Activated naive CD4-positive, alpha-beta T cell treated with anti-CD3 and anti-CD28 coated beads, Interleukin-2, amount 50 U/mL, for 72 hours (primary cell): ENCODE results near the gene ZBTB20. TPM values are rescaled to one million over a fixed set of nuclear protein-coding genes. Genes with fewer than 3 reads are reported as not detected.

Source experiments
- ATAC-seq, 2 donors: fragments of 150-1000 bp; cut with Tn5 transposase; 2 replicates each; pipeline ENCODE4 v1.10.0; 2021; ENCODE audit warnings: mild to moderate bottlenecking in 2 of 2, moderate library complexity in 2 of 2
- DNase-seq, 2 donors: peaks; one replicate each; pipeline ENCODE4 v3.0.0; 2021 to 2022; ENCODE audit warnings: low spot score in 2 of 2
- H3K27ac Mint-ChIP-seq, 2 donors: one replicate each; pipeline ENCODE4 v1.8.0; 2022; ENCODE audit warnings: mild to moderate bottlenecking in 2 of 2, mixed read lengths in 2 of 2
- H3K36me3 Mint-ChIP-seq, 2 donors: one replicate each; pipeline ENCODE4 v1.8.0; 2022; ENCODE audit warnings: mixed read lengths in 2 of 2
- H3K9me3 Mint-ChIP-seq, 2 donors: one replicate each; pipeline ENCODE4 v1.8.0; 2022; ENCODE audit warnings: mixed read lengths in 2 of 2
- total RNA-seq, 2 donors: library from RNA; stranded (reverse); gene quantifications; one replicate each; pipeline ENCODE4 v1.2.3, GENCODE V29; 2022

The ZBTB20 gene
- total RNA-seq, 2 donors from 2014 or later, result 9.2 to 10.8 TPM

DNA sequence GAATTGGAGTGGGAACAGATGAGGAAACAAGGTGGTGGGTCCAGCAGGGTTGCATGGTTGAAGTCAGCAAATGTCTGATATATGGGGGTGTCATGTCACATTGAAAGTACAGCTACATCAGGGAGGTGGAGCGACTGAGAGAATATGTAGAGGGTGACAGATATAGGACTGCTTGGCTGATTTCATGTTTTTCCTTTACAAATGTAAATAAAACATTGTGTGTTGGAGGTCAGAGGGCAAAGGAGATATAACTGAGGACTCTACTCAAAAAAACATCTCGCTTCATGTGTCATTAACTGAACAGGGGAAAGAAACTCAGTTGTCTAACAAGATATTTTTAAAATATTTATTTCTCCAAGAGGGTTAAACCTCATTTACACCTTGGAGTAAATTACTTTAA, 675.6 kb downstream of the ZBTB20 start:
- H3K9me3 Mint-ChIP-seq, result peaks cover 0 to 4% of the 10 kb centered on the region in 2 donors
- H3K27ac Mint-ChIP-seq, result no peak overlapping the region
- H3K36me3 Mint-ChIP-seq, result no peaks in the 10 kb centered on the region
- no peak for ATAC-seq
- DNase-seq, result no peak

- Mint-ChIP-seq H3K9me3 (peaks cover 0 to 4% of the 10 kb centered on the region in 2 donors), H3K27ac (no peak overlapping the region), H3K36me3 (no peaks in the 10 kb centered on the region)
- no peak for DNase-seq
- no peak for ATAC-seq
These were observed 678.0 kb downstream of the ZBTB20 start for GRCh38 chr3:114469070-114469469.

DNA sequence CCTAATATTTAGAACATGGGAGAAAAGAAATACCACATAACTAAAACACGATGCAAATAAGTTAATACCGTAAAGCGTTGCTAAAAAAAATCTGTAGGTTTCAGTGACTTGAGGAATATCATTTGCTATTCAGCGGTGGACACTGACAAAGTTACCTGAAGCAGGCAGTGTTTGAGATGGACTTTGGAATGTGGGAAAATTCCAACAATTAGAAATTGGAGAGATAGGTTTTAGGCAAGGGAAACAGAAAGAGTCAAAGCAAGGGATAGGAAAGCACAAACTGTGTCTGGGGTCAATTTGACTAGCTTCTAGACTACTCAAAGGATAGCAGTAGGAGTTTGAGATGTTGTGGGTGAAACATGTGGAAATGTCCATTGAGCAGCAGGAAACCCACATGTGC, 680.3 kb downstream of the ZBTB20 start:
- no peaks in the 10 kb centered on the region for H3K9me3 Mint-ChIP-seq
- no peak overlapping the region for H3K27ac Mint-ChIP-seq
- DNase-seq (no peak), ATAC-seq (no peak)
- H3K36me3 Mint-ChIP-seq, result no peaks in the 10 kb centered on the region

DNA sequence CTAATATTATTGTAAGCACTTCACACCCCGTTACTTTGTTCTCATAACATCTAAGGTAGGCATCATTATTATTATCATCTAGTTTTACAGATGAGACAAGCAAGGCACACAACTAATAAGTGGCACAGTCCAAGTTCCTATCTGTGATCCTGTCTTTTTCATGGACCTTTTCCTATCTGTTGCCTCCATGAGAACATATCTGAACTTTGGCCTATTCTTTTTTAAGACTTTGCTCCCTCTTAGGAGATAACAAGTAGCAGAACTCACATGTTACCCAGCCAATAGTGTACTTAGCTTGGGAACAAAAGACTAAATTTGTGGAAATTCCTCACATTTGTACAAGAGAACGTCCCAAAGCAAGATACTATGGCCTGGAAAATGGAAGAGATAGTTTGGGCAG, 680.8 kb downstream of the ZBTB20 start:
- no peaks in the 10 kb centered on the region for H3K9me3 Mint-ChIP-seq
- ATAC-seq (no peak), DNase-seq (no peak)
- no peaks in the 10 kb centered on the region for H3K36me3 Mint-ChIP-seq
- no peak overlapping the region for H3K27ac Mint-ChIP-seq

DNA sequence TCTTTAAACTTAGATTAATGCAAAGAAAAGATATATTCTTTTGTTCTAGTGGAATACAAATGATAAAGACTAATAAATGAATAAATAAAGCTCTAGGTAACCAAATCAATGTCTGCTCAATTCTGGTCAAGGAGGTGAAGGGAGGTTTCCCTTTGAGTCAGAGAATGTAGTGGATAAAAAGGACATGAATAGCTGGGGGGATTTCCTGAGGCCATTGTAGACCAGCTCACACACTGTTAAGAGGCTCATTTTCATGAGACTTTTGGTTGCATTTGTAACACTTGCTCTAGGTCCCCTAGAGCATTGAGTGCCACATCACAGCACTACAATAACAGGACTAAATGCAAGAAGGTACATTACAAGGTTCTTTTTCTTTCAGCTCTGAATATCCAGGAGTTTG, 682.5 kb downstream of the ZBTB20 start:
- Mint-ChIP-seq H3K9me3 (no peaks in the 10 kb centered on the region), H3K27ac (no peak overlapping the region), H3K36me3 (no peaks in the 10 kb centered on the region)
- no peak for DNase-seq
- peak in 1 of 2 donors; percentile 44 for ATAC-seq

GRCh38 chr3:114462750-114463149, 684.3 kb downstream of the ZBTB20 start:
- no peak for DNase-seq
- Mint-ChIP-seq H3K9me3 (no peaks in the 10 kb centered on the region), H3K36me3 (no peaks in the 10 kb centered on the region), H3K27ac (no peak overlapping the region)
- ATAC-seq, result no peak

- Mint-ChIP-seq H3K27ac (no peak overlapping the region), H3K36me3 (no peaks in the 10 kb centered on the region), H3K9me3 (no peaks in the 10 kb centered on the region)
- DNase-seq, result no peak
- ATAC-seq, result no peak
These were observed 686.6 kb downstream of the ZBTB20 start for GRCh38 chr3:114460459-114460858.

- DNase-seq (no peak), ATAC-seq (no peak)
- H3K9me3 Mint-ChIP-seq, result no peaks in the 10 kb centered on the region
- no peak overlapping the region for H3K27ac Mint-ChIP-seq
- no peaks in the 10 kb centered on the region for H3K36me3 Mint-ChIP-seq
These were observed 690.3 kb downstream of the ZBTB20 start for GRCh38 chr3:114456742-114457141.

GRCh38 chr3:114455432-114455831, 691.7 kb downstream of the ZBTB20 start:
- no peaks in the 10 kb centered on the region for H3K9me3 Mint-ChIP-seq
- no peak for DNase-seq
- H3K27ac Mint-ChIP-seq, result no peak overlapping the region
- no peaks in the 10 kb centered on the region for H3K36me3 Mint-ChIP-seq
- ATAC-seq, result no peak

- H3K9me3 Mint-ChIP-seq, result no peaks in the 10 kb centered on the region
- H3K36me3 Mint-ChIP-seq, result no peaks in the 10 kb centered on the region
- no peak overlapping the region for H3K27ac Mint-ChIP-seq
- peak in 1 of 2 donors; percentile 47 for ATAC-seq
- DNase-seq, result no peak
These were observed 692.4 kb downstream of the ZBTB20 start for GRCh38 chr3:114454551-114455251.

GRCh38 chr3:114453361-114453780, 693.7 kb downstream of the ZBTB20 start:
- ATAC-seq, result no peak
- H3K27ac Mint-ChIP-seq, result no peak overlapping the region
- DNase-seq, result no peak
- H3K9me3 Mint-ChIP-seq, result no peaks in the 10 kb centered on the region
- no peaks in the 10 kb centered on the region for H3K36me3 Mint-ChIP-seq

DNA sequence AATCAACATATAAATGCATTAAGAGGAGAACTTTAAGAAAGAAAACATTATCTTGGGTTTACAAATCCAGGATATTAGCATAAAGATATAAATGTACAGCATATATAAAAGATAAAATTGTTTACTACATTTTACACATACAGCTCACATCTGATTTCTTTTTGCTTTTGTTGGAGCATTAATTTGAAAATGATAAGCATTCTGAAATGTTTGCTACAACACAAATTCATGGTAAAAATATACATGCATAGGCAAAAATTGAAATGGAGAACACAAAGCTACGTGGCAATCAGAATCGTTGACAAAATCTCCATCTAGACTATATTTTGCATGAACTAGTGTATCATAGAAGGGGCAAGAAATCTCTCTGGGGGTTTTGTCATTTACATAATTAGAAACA, 694.2 kb downstream of the ZBTB20 start:
- Mint-ChIP-seq H3K27ac (no peak overlapping the region), H3K36me3 (no peaks in the 10 kb centered on the region)

GRCh38 chr3:114452256-114452655, 694.8 kb downstream of the ZBTB20 start:
- Mint-ChIP-seq H3K9me3 (no peaks in the 10 kb centered on the region), H3K27ac (no peak overlapping the region), H3K36me3 (no peaks in the 10 kb centered on the region)
- DNase-seq (no peak), ATAC-seq (no peak)

More for the DNA sequence above, 694.2 kb downstream of the ZBTB20 start:
- ATAC-seq, result no peak
- no peaks in the 10 kb centered on the region for H3K9me3 Mint-ChIP-seq
- DNase-seq, result no peak

DNA sequence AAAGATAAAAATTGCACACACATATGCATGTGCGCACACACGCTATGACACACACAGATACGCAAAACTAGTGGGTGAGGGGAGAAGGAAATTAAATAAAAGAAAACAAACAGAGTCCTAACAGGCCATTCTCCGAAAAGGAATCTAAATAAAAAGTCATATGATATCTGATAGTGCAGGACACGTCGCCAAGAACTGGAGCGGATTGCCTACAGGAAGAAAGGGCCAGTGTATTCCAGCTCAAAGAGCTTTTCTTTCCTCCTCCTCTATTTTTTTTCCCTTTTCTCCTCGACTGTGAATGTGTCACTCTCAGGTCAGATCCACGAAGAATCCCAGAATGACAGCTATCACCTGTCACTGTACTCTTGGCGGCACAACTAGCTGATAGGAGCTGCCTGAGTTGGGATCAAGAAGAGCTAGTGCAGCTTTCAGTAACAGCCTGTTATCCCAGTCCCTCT, 695.5 kb downstream of the ZBTB20 start:
- no peak overlapping the region for H3K27ac Mint-ChIP-seq
- DNase-seq, result no peak
- no peak for ATAC-seq
- no peaks in the 10 kb centered on the region for H3K36me3 Mint-ChIP-seq
- H3K9me3 Mint-ChIP-seq, result no peaks in the 10 kb centered on the region

DNA sequence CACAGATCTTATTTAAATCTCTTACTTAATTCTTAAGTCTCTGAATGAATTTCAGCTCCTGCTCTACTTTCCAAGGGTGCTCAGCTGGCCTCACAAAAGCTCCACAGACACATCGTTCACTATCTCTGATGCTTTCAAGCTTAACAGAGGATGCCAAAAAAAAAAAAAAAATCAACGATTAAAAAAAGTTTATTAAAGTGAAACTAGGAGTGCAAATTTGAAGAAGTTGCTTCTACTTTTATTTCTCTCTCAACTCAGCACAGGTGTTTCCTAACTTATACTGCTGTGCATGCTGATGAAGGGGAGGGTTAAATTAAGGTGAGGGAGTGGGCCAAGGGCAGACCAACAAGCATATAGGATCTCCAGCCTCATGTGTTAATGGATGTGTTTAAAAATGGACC, 696.0 kb downstream of the ZBTB20 start:
- Mint-ChIP-seq H3K9me3 (no peaks in the 10 kb centered on the region), H3K27ac (no peak overlapping the region), H3K36me3 (no peaks in the 10 kb centered on the region)
- no peak for ATAC-seq
- DNase-seq, result no peak

GRCh38 chr3:114450008-114450596, 697.0 kb downstream of the ZBTB20 start:
- no peak for DNase-seq
- Mint-ChIP-seq H3K36me3 (no peaks in the 10 kb centered on the region), H3K27ac (no peak overlapping the region), H3K9me3 (no peaks in the 10 kb centered on the region)
- no peak for ATAC-seq

DNA sequence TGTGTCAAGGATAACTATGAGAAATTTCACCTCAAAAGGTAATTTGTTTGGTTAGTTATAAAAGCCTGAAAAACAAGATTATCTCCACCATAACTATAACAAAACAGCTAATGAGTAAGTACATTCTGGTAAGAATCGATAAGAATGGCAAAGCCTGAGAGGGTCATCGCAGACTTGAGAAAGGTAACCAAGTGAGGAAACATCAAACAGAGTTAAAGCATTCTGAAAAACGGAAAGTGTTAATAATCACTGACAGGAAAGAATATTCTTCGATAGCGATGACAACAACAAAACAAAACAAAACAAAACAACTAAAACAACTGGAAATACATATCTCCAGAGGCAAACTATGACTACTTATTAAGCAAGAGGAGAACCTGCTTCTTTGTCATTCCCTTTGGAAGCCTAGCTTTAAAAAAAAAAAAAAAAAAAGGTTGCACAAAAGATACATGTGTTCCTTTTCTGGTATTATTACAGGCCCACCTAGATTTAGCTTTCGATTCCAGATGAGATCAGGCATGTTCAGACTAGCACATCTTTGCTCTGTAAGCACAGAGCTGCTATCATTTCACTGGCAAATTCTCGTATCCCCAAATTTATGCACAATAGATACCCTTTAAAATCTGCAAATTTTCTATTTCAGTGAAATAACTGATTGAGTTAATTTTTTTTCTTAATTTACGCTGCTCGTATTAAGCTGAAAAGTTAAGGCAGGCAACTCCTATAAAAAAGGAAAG, 697.6 kb downstream of the ZBTB20 start:
- no peak for DNase-seq
- ATAC-seq, result no peak
- no peaks in the 10 kb centered on the region for H3K36me3 Mint-ChIP-seq
- H3K27ac Mint-ChIP-seq, result no peak overlapping the region
- no peaks in the 10 kb centered on the region for H3K9me3 Mint-ChIP-seq
